Pancreas (tissue), 10 donors: ENCODE measurements around the gene CAB39L. TPM values are rescaled to one million over a fixed set of nuclear protein-coding genes. Genes with fewer than 3 reads are reported as not detected.

Source experiments
- ATAC-seq, 4 donors: fragments of 200-7000 bp; cut with Tn5 transposase; one replicate each; pipeline versions ENCODE4 v1.8.0 to v1.9.1; 2020; ENCODE audit warnings: mild to moderate bottlenecking in 4 of 4, moderate library complexity in 4 of 4
- DNase-seq, 6 donors: peaks; one replicate each; pipeline ENCODE4 v3.0.0-alpha.2; 2020
- FAIRE-seq: peaks from 2 replicates; lab custom pipeline; 2012; peaks lifted over from hg19 to GRCh38; lab: Jason Lieb, UNC
- H3K27ac ChIP-seq, 4 donors: fragments of 200-600 bp; sonication (generic); 1 replicate in 3 of 4; 2 replicates in 1 of 4; pipeline versions ENCODE4 v1.5.0 to v1.8.0; 2020
- H3K27me3 ChIP-seq, 4 donors: fragments of 200-600 bp; one replicate each; pipeline ENCODE4 v1.8.0; 2021
- H3K36me3 ChIP-seq, 3 donors: fragments of 200-600 bp; sonication (generic) in 1 of 3; one replicate each; pipeline versions ENCODE4 v1.5.0 to v1.8.0; 2020 to 2021
- H3K4me1 ChIP-seq, 3 donors: fragments of 200-600 bp; one replicate each; pipeline ENCODE4 v1.8.0; 2021
- H3K4me3 ChIP-seq, 4 donors: fragments of 200-600 bp; sonication (generic) in 2 of 4; one replicate each; pipeline versions ENCODE4 v1.5.0 to v1.8.0; 2020 to 2021
- H3K9me3 ChIP-seq, 4 donors: fragments of 200-600 bp; one replicate each; pipeline ENCODE4 v1.8.0; 2021
- WGBS, 2 donors: extraction: QIAGEN DNeasy Blood & Tissue Kit; methylation state at CpG; one replicate each; pipeline ENCODE4 v1.1.7; 2013; 5-methylcytosine and 5-hydroxymethylcytosine counted together
- intact Hi-C, 3 donors: fragments of 100-400 bp; cut with DNase I; formaldehyde crosslinking; loops; one replicate each; pipeline versions ENCODE4 v1.11.1 to v1.14.2; 2022
- polyA plus RNA-seq, 2 donors: library from polyadenylated mRNA; stranded (reverse); fragments of 200-250 nt; gene quantifications; one replicate each; pipeline ENCODE4 v1.2.3, GENCODE V29; 2013
- total RNA-seq, 6 donors: library from RNA; stranded (reverse); fragmentation: NEBNext Ultra II Directional in 4 of 6; extraction: Animal tissue kit (Norgen Biotek cat#: 25700) in 4 of 6; gene quantifications; one replicate each; pipeline versions ENCODE4 v1.2.1 to v1.2.4, GENCODE V29; 2021 to 2023
- TF ChIP-seq, protein P1 (sequence below), 4 donors: fragments of 200-600 bp; sonication (generic) in 3 of 4; IDR thresholded peaks; one replicate each; pipeline versions ENCODE4 v1.5.0 to v1.8.0; 2021; ENCODE audit warnings: antibody characterized with exemption in 4 of 4
- donor health status: healthy with polysubstance abuse.
- donor health status: DM: no; HTN: no; CAD: no; lungs with moderate emphysema.
- donor health status: DM: no; HTN: no; CAD: no.
- donor health status: control.
- donor health status: control.
- donor health status: Bipolar disorder and iron deficiency.
- donor health status: DM: yes; HTN: yes; CAD: no.
- donor health status: DM: no; HTN: no; CAD: no.
- donor health status: DM: no; HTN: no; CAD: no.
- donor health status: DM: yes; HTN: yes; CAD: no.

Gene CAB39L
- total and polyA plus RNA-seq, 8 donors, result 2.7 to 8.4 (median 5.0) TPM

DNA sequence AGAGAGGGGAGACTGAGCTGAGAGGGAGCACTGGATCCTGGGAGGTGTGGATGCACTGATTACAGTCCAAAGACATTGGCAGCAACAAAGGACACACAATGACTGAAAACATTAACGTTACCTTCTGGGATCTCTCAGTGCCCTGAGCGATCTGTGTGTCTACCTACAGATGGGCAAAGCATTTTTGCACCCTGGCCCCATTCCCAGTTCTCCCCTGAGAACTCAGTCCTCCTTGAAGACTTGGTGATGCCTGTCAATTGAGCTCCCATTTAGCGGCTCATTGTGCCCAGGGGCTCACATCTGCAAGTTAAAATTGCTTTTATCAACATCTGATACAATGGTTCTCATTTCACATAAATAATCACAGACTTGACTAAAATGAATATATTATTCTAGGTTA, 133.6 kb downstream of the CAB39L start:
- TF ChIP-seq, protein P1, sequence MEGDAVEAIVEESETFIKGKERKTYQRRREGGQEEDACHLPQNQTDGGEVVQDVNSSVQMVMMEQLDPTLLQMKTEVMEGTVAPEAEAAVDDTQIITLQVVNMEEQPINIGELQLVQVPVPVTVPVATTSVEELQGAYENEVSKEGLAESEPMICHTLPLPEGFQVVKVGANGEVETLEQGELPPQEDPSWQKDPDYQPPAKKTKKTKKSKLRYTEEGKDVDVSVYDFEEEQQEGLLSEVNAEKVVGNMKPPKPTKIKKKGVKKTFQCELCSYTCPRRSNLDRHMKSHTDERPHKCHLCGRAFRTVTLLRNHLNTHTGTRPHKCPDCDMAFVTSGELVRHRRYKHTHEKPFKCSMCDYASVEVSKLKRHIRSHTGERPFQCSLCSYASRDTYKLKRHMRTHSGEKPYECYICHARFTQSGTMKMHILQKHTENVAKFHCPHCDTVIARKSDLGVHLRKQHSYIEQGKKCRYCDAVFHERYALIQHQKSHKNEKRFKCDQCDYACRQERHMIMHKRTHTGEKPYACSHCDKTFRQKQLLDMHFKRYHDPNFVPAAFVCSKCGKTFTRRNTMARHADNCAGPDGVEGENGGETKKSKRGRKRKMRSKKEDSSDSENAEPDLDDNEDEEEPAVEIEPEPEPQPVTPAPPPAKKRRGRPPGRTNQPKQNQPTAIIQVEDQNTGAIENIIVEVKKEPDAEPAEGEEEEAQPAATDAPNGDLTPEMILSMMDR (IDR thresholded peaks at IDR 0.05), result no peak
- intact Hi-C loops, result no loop called here
- WGBS, 2 donors, result 93 to 96% methylated on average over 3 of the region's 3 CpGs
- Histone ChIP-seq H3K4me1 (peaks cover 17 to 22% (median 20%) of the 10 kb centered on the region in 3 donors), H3K27ac (no peak overlapping the region), H3K4me3 (no peak overlapping the region), H3K36me3 (no peaks in the 10 kb centered on the region), H3K9me3 (no peaks in the 10 kb centered on the region), H3K27me3 (no peaks in the 10 kb centered on the region)
- FAIRE-seq (no peak), DNase-seq (no peak), ATAC-seq (no peak)

DNA sequence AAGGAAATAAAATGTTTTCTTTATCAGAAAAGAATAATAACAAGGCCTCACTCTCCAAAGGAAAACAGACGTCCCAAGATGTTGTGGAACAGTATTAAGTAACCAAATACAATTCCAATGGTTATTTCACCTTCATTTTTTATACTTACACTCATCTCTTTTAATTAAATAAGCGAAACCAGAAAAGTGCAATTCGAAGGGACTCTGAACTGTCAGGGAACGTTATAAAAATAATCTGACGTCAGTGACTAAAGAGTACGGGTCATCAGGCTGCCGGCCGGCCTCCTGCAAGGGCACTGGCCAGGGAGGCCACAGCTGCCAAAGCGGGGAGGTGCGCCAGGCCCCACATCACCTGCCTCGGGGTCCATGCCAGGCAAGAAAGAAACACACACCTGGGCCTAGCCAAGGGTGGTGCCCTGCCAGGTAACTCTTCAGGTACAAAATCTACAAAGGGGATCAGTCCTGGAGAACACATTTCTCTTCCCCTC, 134.9 kb downstream of the CAB39L start:
- Histone ChIP-seq H3K27ac (peak overlapping the region; percentile 66 to 75 (median 72)), H3K27me3 (no peaks in the 10 kb centered on the region), H3K4me3 (no peak overlapping the region), H3K9me3 (no peaks in the 10 kb centered on the region), H3K36me3 (no peaks in the 10 kb centered on the region), H3K4me1 (peaks cover 17 to 22% (median 20%) of the 10 kb centered on the region in 3 donors)
- DNase-seq (peak in 5 of 6 donors; percentile 67 to 84 (median 77)), ATAC-seq (peak; percentile 68 to 78 (median 74)), FAIRE-seq (no peak)
- intact Hi-C loops, result no loop called here
- TF ChIP-seq, protein P1 (IDR thresholded peaks at IDR 0.05), result no peak
- WGBS, 2 donors, result 19 to 23% methylated on average over 11 of the region's 11 CpGs

DNA sequence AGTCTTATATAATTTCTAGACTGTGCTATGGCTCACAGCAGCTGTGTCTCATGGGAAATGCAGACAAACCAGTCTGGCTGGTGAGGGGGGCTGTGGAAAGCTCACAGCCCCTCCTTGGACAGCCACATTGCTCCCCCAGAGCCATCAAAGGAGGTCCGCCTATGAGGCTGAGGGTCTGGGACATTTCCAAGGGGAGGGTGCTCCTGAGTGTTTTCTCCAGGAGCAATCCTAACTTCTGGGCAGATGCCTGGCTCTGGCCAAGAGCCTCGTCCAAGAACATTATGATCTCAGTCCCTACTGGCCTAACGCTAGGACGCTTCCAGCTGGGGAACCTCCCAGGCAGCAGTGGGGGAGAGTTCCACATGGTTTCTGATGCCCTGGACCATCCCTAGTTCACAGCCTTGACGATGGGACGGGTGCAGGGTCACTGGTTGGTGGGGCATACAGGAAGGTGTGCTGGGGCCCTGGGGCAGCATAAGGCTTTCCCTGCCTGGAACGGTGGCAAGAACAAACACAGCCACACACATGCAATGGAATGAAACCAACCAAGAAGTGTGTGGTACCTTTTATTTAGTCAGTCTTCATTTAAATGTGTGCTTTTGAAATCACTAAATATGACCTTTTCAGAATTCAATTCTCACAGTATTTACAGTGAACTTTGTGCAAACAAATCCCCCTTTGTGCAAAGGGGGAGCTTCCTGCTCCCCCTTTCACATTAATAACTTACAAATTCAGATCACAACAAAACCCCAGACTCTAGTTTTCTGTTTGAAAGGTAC, 135.6 kb downstream of the CAB39L start:
- 14 to 18% methylated on average over 7 of the region's 7 CpGs for WGBS, 2 donors
- peak; percentile 45 for FAIRE-seq
- peak; percentile 50 to 77 (median 64) for DNase-seq
- Histone ChIP-seq H3K27ac (peak overlapping the region; percentile 66 to 75 (median 72)), H3K4me1 (peaks cover 17 to 27% (median 22%) of the 10 kb centered on the region in 3 donors), H3K36me3 (no peaks in the 10 kb centered on the region), H3K27me3 (no peaks in the 10 kb centered on the region), H3K9me3 (no peaks in the 10 kb centered on the region), H3K4me3 (no peak overlapping the region)
- peak; percentile 79 to 88 (median 86) for ATAC-seq
- intact Hi-C loops, result no loop called here
- TF ChIP-seq, protein P1 (IDR thresholded peaks at IDR 0.05), result no peak

DNA sequence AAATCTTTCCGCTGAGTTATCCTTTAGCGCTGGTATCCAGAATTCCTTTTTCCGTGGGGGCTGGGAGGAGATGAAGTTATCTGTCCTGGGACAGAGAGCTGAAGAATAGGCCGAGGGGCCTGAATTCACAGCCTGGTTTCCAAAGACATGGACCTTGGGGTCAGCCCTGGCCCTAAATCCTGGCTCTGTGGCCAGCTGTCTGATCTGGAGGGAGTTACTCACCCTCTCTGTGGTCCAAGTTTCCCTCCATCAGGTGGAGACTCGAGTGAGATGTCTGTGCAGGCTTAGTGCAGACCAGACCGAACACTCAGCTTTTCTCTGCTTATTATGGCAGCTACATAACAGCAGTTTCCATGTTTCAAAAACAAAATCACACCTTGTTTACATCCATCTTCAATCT, 136.5 kb downstream of the CAB39L start:
- 90 to 91% methylated on average over 6 of the region's 6 CpGs for WGBS, 2 donors
- intact Hi-C loops, result no loop called here
- TF ChIP-seq, protein P1 (IDR thresholded peaks at IDR 0.05), result no peak
- Histone ChIP-seq H3K27me3 (no peaks in the 10 kb centered on the region), H3K4me3 (no peak overlapping the region), H3K36me3 (no peaks in the 10 kb centered on the region), H3K27ac (peak overlapping the region; percentile 66 to 75 (median 72)), H3K4me1 (peaks cover 17 to 33% (median 22%) of the 10 kb centered on the region in 3 donors), H3K9me3 (no peaks in the 10 kb centered on the region)
- ATAC-seq (no peak), FAIRE-seq (no peak), DNase-seq (no peak)
